ENCODE results near the gene KCNMA1. TPM values are rescaled to one million over a fixed set of nuclear protein-coding genes. Genes with fewer than 3 reads are reported as not detected.

Gene KCNMA1
- total RNA-seq, 1 donor = 106 TPM

GRCh38 chr10:76959111-76959510, 678.5 kb downstream of the KCNMA1 start:
- no peak overlapping the region for H3K4me3 ChIP-seq (ENCODE audit: low read depth, low read length)
- no peak for DNase-seq (ENCODE audit: low read depth)
- no peak for TF ChIP-seq CTCF (IDR thresholded peaks at IDR 0.05; ENCODE audit: insufficient read depth, low read length)

- TF ChIP-seq CTCF (IDR thresholded peaks at IDR 0.05; ENCODE audit: insufficient read depth, low read length) = no peak
- no peak overlapping the region for H3K4me3 ChIP-seq (ENCODE audit: low read depth, low read length)
- DNase-seq (ENCODE audit: low read depth) = no peak
Measured at GRCh38 chr10:76954838-76955237, 682.8 kb downstream of the KCNMA1 start.

GRCh38 chr10:76950354-76950753, 687.3 kb downstream of the KCNMA1 start:
- H3K4me3 ChIP-seq (ENCODE audit: low read depth, low read length) = no peak overlapping the region
- no peak for TF ChIP-seq CTCF (IDR thresholded peaks at IDR 0.05; ENCODE audit: insufficient read depth, low read length)
- peak; percentile 53 for DNase-seq (ENCODE audit: low read depth)

GRCh38 chr10:76946270-76946669, 691.3 kb downstream of the KCNMA1 start:
- no peak for TF ChIP-seq CTCF (IDR thresholded peaks at IDR 0.05; ENCODE audit: insufficient read depth, low read length)
- H3K4me3 ChIP-seq (ENCODE audit: low read depth, low read length) = no peak overlapping the region
- DNase-seq (ENCODE audit: low read depth) = peak; percentile 86

GRCh38 chr10:76945166-76945565, 692.4 kb downstream of the KCNMA1 start:
- H3K4me3 ChIP-seq (ENCODE audit: low read depth, low read length) = no peak overlapping the region
- no peak for TF ChIP-seq CTCF (IDR thresholded peaks at IDR 0.05; ENCODE audit: insufficient read depth, low read length)
- DNase-seq (ENCODE audit: low read depth) = no peak

GRCh38 chr10:76944640-76945039, 693.0 kb downstream of the KCNMA1 start:
- DNase-seq (ENCODE audit: low read depth) = no peak
- no peak overlapping the region for H3K4me3 ChIP-seq (ENCODE audit: low read depth, low read length)
- TF ChIP-seq CTCF (IDR thresholded peaks at IDR 0.05; ENCODE audit: insufficient read depth, low read length) = no peak
